HG03575 (cell line): ENCODE results near the gene LCE3E.
"Not testable (repeated sequence)": the region's sequence is repeated elsewhere in the genome, so short reads cannot be mapped to it uniquely, and the experiment has no call there.

ENCODE experiments used
- ATAC-seq: cut with Tn5 transposase; IDR thresholded peaks from one replicate; pipeline ENCODE4 v1.9.1; 2021; ENCODE audit not compliant: unreplicated experiment, insufficient number of reproducible peaks, low FRiP score; ENCODE audit errors: extremely low read depth

Gene LCE3E

GRCh38 chr1:152566681-152567080 lies at the start of gene LCE3E:
TSS of gene LCE3E (minus strand) at chr1:152566780. CDS start at chr1:152566208, 572 bp downstream.
- ATAC-seq = no peak

GRCh38 chr1:152613511-152613910 lies 46.9 kb upstream of the LCE3E start, which contains the start of gene LCE3B:
TSS of gene LCE3B (plus strand) at chr1:152613811. CDS start at chr1:152613811, 0 bp downstream.
- ATAC-seq = no peak

GRCh38 chr1:152599934-152600333 lies 33.4 kb upstream of the LCE3E start, which contains the start of gene LCE3C:
TSS of gene LCE3C (plus strand) at chr1:152600234. CDS start at chr1:152600732, 498 bp downstream.
- ATAC-seq = no peak

GRCh38 chr1:152596986-152597385 lies 30.4 kb upstream of the LCE3E start:
- no peak for ATAC-seq

GRCh38 chr1:152585586-152585985 lies 19.0 kb upstream of the LCE3E start:
- ATAC-seq = no peak

GRCh38 chr1:152582647-152583046 lies 16.1 kb upstream of the LCE3E start:
- ATAC-seq = no peak

GRCh38 chr1:152580433-152580832 lies 13.9 kb upstream of the LCE3E start, which contains the start of gene LCE3D:
TSS of gene LCE3D (minus strand) at chr1:152580516. CDS start at chr1:152579936, 580 bp downstream.
- ATAC-seq = no peak

GRCh38 chr1:152579526-152579925 lies 12.9 kb upstream of the LCE3E start:
- ATAC-seq = not testable (repeated sequence)

GRCh38 chr1:152577168-152577567 lies 10.6 kb upstream of the LCE3E start:
- no peak for ATAC-seq

- ATAC-seq = no peak
Measured at GRCh38 chr1:152565535-152566215, 905 bp downstream of the LCE3E start.

GRCh38 chr1:152565115-152565514 lies 1.5 kb downstream of the LCE3E start:
- no peak for ATAC-seq

- not testable (repeated sequence) for ATAC-seq
Measured at GRCh38 chr1:152548358-152548757, 18.2 kb downstream of the LCE3E start.

GRCh38 chr1:152546704-152547103 lies 19.9 kb downstream of the LCE3E start:
- no peak for ATAC-seq

- no peak for ATAC-seq
Measured at GRCh38 chr1:152543820-152544219, 22.8 kb downstream of the LCE3E start.

GRCh38 chr1:152539901-152540300 lies 26.7 kb downstream of the LCE3E start:
- no peak for ATAC-seq

GRCh38 chr1:152537496-152537895 lies 29.1 kb downstream of the LCE3E start:
- ATAC-seq = no peak

GRCh38 chr1:152535774-152536173 lies 30.8 kb downstream of the LCE3E start:
- ATAC-seq = no peak

- no peak for ATAC-seq
Measured at GRCh38 chr1:152533327-152533938, 33.1 kb downstream of the LCE3E start.

- no peak for ATAC-seq
Measured at GRCh38 chr1:152525080-152525641, 41.4 kb downstream of the LCE3E start.

- no peak for ATAC-seq
Measured at GRCh38 chr1:152520561-152521090, 46.0 kb downstream of the LCE3E start.
